Small intestine (tissue), 7 donors: ENCODE results near the gene PBLD. TPM values are rescaled to one million over a fixed set of nuclear protein-coding genes. Genes with fewer than 3 reads are reported as not detected.
"Not testable (repeated sequence)": the region's sequence is repeated elsewhere in the genome, so short reads cannot be mapped to it uniquely, and the experiment has no call there.

Experiments
- DNase-seq, 2 donors: peaks; one replicate each; pipeline versions ENCODE4 v3.0.0 to v3.0.0-alpha.2; 2013
- FAIRE-seq: peaks from 2 replicates; lab custom pipeline; 2012; peaks lifted over from hg19 to GRCh38; lab: Jason Lieb, UNC
- H3K27ac ChIP-seq, 3 donors: one replicate each; pipeline ENCODE4 v1.5.1; 2013; ENCODE audit warnings: low read length in 2 of 3, mild to moderate bottlenecking in 2 of 3, control low read depth in 1 of 3, inconsistent platforms in 1 of 3, low read depth in 1 of 3, moderate library complexity in 1 of 3
- H3K27me3 ChIP-seq, 3 donors: one replicate each; pipeline ENCODE4 v1.6.1; 2013; ENCODE audit warnings: low read length in 3 of 3, inconsistent platforms in 1 of 3; ENCODE audit not compliant: control insufficient read depth in 3 of 3, insufficient read depth in 3 of 3
- H3K36me3 ChIP-seq, 3 donors: one replicate each; pipeline ENCODE4 v1.6.1; 2013; ENCODE audit warnings: low read length in 3 of 3, inconsistent platforms in 1 of 3, low read depth in 1 of 3, mild to moderate bottlenecking in 1 of 3, moderate library complexity in 1 of 3; ENCODE audit not compliant: control insufficient read depth in 3 of 3, insufficient read depth in 2 of 3
- H3K4me1 ChIP-seq, 3 donors: one replicate each; pipeline ENCODE4 v1.6.1; 2013; ENCODE audit warnings: low read length in 2 of 3, inconsistent platforms in 1 of 3, low read depth in 1 of 3, mild to moderate bottlenecking in 1 of 3, moderate library complexity in 1 of 3; ENCODE audit not compliant: control insufficient read depth in 3 of 3, insufficient read depth in 2 of 3
- H3K4me3 ChIP-seq, 3 donors: one replicate each; pipeline ENCODE4 v1.5.1; 2013; ENCODE audit warnings: low read length in 3 of 3, control low read depth in 1 of 3, inconsistent platforms in 1 of 3, low read depth in 1 of 3, mild to moderate bottlenecking in 1 of 3, moderate library complexity in 1 of 3
- H3K9me3 ChIP-seq, 2 donors: one replicate each; pipeline ENCODE4 v1.6.1; 2013; ENCODE audit warnings: low read depth in 1 of 2, low read length in 1 of 2; ENCODE audit not compliant: control insufficient read depth in 2 of 2, insufficient read depth in 1 of 2
- WGBS, 3 donors: extraction: QIAGEN DNeasy Blood & Tissue Kit; methylation state at CpG; one replicate each; pipeline ENCODE4 v1.1.7; 2013; 5-methylcytosine and 5-hydroxymethylcytosine counted together
- polyA plus RNA-seq, 4 donors: library from polyadenylated mRNA; stranded (reverse) in 3 of 4; unstranded in 1 of 4; fragments of 200-250 nt in 3 of 4; fragments of 120-200 nt in 1 of 4; gene quantifications; one replicate each; pipeline versions ENCODE4 v1.2.1 to v1.2.3, GENCODE V29; 2013
- donor health status: healthy with polysubstance abuse.
- donor health status: control.
- donor health status: control.
- donor health status: Bipolar disorder and iron deficiency.
- donor health status: healthy.

PBLD gene
- polyA plus RNA-seq, 4 donors = 45.1 to 333 (median 220) TPM

DNA sequence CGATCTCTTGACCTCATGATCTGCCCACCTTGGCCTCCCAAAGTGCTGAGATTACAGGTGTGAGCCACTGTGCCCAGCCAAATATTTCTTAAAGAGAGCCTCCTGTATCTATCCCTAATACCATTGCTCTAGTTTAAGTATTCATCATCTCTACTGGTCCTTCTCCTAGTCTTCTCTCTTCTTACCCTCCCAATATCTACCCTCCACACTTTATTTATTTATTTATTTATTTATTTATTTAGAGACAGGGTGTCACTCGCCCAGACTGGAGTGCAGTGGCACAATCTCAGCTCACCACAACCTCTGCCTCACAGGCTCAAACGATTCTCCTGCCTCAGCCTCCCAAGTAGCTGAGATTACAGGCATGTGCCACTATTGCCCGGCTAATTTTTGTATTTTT lies 8.3 kb downstream of the PBLD start:
- not testable (repeated sequence) for H3K27me3 ChIP-seq, H3K27ac ChIP-seq, H3K4me1 ChIP-seq, H3K36me3 ChIP-seq, FAIRE-seq, H3K4me3 ChIP-seq, DNase-seq, H3K9me3 ChIP-seq
- WGBS, 3 donors = 91 to 93% (median 92%) methylated on average over 4 of the region's 4 CpGs

DNA sequence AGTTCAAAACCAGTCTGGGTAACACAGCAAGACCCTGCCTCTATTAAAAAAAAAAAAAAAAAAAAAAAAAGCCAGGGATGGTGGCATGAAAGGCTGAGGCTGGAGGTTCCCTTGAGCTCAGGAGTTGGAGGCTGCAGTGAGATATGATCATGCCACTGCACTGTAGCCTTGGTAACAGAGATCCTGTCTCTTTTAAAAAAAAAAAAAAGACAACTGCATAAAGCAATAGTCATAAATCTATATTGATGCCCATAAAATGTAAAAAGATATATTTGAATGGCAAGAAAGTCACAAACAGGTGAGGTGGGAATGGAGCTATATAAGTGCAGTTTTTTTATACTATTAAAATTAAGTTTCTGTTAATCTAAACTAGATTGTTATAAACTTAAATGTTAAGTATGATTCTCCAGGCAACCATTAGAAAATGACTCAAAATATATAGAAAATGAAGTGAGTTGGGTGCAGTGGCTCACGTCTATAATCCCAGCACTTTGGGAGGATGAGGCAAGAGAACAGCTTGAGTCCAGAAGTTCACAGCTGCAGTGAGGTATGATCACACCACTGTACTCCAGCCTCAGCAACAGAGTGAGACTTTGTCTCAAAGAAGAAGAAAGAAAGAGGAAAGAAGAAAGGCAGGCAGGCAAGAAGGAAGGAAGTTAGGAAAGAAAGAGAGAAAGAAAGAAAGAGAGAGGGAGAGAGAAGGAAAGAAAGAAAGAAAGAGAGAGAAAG lies 14.2 kb downstream of the PBLD start:
- H3K27ac ChIP-seq = peak overlapping the region in 2 of 3 donors; percentile 32 to 78
- peaks cover 0 to 30% of the 10 kb centered on the region in 2 donors for H3K9me3 ChIP-seq
- H3K27me3 ChIP-seq = no peaks in the 10 kb centered on the region
- FAIRE-seq = no peak
- H3K36me3 ChIP-seq = no peaks in the 10 kb centered on the region
- no peak overlapping the region for H3K4me3 ChIP-seq
- 12 to 44% (median 24%) methylated on average over 1 of the region's 1 CpG for WGBS, 3 donors
- H3K4me1 ChIP-seq = peaks cover 0 to 11% (median 0%) of the 10 kb centered on the region in 3 donors
- DNase-seq = peak; percentile 74 to 89

DNA sequence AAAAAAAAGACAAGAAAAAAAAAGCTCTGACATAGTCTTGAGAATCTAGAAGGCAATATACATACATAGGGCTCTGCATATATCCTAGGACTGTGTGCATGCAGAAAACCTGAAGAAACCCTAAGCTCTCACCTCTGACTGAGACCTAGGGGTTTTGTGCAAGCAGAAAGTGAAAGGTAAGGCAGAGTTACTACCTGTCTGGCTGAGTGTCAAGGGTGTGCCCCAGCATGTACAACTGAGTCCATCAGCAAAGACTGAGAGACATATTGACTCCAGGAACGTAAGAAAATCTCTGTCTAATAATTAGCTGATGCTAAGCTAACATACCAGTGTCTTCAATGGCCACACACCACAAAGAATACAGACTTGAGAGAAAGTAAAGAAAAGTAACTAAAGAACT lies 17.1 kb downstream of the PBLD start:
- no peak for FAIRE-seq
- peaks cover 0 to 11% (median 1%) of the 10 kb centered on the region in 3 donors for H3K4me1 ChIP-seq
- peak overlapping the region in 2 of 3 donors; percentile 3 to 12 for H3K27ac ChIP-seq
- no peaks in the 10 kb centered on the region for H3K36me3 ChIP-seq
- WGBS, 3 donors = 13 to 68% (median 15%) methylated on average over 1 of the region's 1 CpG
- H3K9me3 ChIP-seq = peaks cover 0 to 30% of the 10 kb centered on the region in 2 donors
- no peak overlapping the region for H3K4me3 ChIP-seq
- DNase-seq = peak in 1 of 2 donors; percentile 80
- no peaks in the 10 kb centered on the region for H3K27me3 ChIP-seq

DNA sequence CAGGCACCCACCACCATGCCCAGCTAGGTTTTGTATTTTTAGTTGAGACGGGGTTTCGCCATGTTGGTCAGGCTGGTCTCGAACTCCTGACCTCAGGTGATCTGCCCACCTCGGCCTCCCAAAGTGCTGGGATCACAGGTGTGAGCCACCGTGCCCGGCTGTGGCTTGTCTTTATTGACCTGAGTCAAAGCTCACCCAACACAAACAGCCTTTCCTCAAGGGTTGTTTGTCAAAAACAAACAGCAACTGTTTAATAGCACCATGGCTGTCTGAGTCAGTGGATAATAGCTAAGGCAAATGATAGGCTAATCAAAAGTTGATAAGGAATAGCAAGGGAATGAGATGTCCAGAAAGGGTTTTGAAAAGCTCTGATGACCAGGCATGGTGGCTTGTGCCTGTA lies 17.8 kb downstream of the PBLD start:
- Histone ChIP-seq H3K4me1 (peaks cover 0 to 11% (median 1%) of the 10 kb centered on the region in 3 donors), H3K27ac (peak overlapping the region in 2 of 3 donors; percentile 3 to 12), H3K9me3 (peaks cover 0 to 30% of the 10 kb centered on the region in 2 donors)
- not testable (repeated sequence) for H3K4me3 ChIP-seq, FAIRE-seq, H3K36me3 ChIP-seq, H3K27me3 ChIP-seq
- WGBS, 3 donors = 51 to 82% (median 67%) methylated on average over 6 of the region's 6 CpGs
- DNase-seq = peak in 1 of 2 donors; percentile 93

DNA sequence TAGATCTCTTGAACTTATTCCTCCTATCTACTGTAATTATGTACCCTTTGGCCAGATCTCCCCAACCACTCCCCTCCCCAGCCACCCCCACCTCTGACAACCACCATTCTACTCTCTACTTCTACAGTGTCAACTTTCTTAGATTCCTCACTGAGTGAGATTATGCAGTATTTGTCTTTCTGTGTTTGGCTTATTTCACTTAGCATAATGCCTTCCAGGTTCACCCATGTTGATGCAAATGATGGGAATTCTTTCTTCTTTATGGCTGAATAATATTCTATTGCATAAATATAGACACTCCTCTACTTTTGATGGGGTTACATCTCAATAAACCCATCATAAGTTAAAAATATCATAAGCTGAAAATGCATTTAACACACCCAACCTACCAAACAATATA lies 22.2 kb downstream of the PBLD start:
- Histone ChIP-seq H3K27ac (no peak overlapping the region), H3K4me1 (peaks cover 0 to 4% (median 1%) of the 10 kb centered on the region in 3 donors), H3K36me3 (peaks cover 0 to under 1% (median 0%) of the 10 kb centered on the region in 3 donors), H3K9me3 (peaks cover 0 to 11% of the 10 kb centered on the region in 2 donors), H3K4me3 (no peak overlapping the region), H3K27me3 (no peaks in the 10 kb centered on the region)
- DNase-seq (no peak), FAIRE-seq (no peak)

DNA sequence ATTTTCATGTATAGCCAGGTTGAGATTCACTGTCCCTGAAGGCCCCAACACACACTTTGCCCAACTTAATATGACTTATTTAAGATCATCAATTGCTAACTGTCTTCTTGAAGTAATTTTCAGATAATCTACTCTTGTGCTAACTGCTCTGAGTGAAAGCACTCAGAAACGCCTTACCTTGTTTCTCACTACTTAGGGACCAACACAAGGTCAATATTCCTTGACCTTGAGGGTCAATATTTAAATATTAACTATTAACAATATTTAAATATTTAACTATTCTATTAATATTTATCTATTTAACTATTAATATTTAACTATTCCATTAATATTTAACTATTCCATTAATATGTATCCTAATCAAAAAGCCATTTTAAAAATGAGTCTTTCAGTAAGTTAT lies 26.9 kb downstream of the PBLD start:
- peak overlapping the region in 2 of 3 donors; percentile 61 for H3K4me3 ChIP-seq
- WGBS, 3 donors = 0 to 42% (median 3%) methylated on average over 1 of the region's 1 CpG
- H3K4me1 ChIP-seq = peaks cover 0 to 4% (median 0%) of the 10 kb centered on the region in 3 donors
- H3K9me3 ChIP-seq = no peaks in the 10 kb centered on the region
- DNase-seq (peak; percentile 51 to 59), FAIRE-seq (peak; percentile 83)
- H3K27ac ChIP-seq = peak overlapping the region; percentile 50 to 76 (median 65)
- H3K36me3 ChIP-seq = peaks cover 0 to 8% (median 0%) of the 10 kb centered on the region in 3 donors
- no peaks in the 10 kb centered on the region for H3K27me3 ChIP-seq

DNA sequence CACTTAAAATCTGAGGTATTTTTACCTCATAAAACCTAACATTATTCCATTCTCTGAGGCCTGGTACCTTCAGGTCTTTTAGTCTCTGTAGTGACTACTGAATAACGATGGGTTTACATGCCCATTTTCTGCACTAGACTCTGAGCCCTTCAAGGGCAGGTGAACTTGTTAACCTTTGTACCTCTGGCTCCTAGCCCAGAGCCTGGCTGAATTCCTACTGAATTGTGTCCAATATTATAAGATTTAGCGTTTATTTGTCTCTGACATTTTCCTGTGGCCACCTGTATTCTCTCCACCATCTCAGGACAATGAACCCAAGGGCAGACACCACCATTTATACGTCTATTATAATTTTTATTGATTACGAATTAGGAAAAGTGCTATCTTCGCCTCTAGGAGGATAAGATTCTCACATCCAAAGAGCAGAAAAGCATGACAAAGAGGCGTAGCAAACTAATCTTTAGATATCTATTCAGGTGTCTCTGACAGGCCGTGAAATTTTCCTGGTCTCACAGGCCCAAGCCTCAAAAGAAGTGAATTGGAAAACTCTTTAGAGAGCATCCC lies 28.8 kb downstream of the PBLD start:
- H3K4me1 ChIP-seq = peaks cover 0 to 4% (median 3%) of the 10 kb centered on the region in 3 donors
- H3K36me3 ChIP-seq = peaks cover 0 to 15% (median 0%) of the 10 kb centered on the region in 3 donors
- no peak for FAIRE-seq
- H3K4me3 ChIP-seq = peak overlapping the region in 2 of 3 donors; percentile 24 to 30
- peak overlapping the region in 2 of 3 donors; percentile 3 to 65 for H3K27ac ChIP-seq
- H3K9me3 ChIP-seq = no peaks in the 10 kb centered on the region
- WGBS, 3 donors = 21 to 57% (median 34%) methylated on average over 7 of the region's 7 CpGs
- peak; percentile 66 to 88 for DNase-seq
- H3K27me3 ChIP-seq = no peaks in the 10 kb centered on the region

DNA sequence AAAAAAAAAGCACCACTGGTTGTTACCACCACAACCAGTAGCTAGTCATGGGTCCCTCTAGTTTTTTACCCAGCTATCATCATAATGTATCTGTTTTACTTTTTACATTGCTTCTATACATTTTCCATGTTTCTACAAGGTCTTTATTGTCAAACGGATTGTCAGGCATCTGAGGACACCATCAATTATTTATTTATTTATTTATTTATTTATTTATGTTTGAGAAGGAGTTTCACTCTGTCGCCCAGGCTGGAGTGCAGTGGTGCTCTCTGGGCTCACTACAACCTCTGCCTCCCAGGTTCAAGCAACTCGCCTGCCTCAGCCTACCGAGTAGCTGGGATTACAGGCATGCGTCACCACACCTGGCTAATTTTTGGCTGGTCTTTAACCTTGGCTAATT lies 29.9 kb downstream of the PBLD start:
- 59 to 72% (median 63%) methylated on average over 5 of the region's 5 CpGs for WGBS, 3 donors
- H3K4me1 ChIP-seq = peaks cover 0 to 4% (median 3%) of the 10 kb centered on the region in 3 donors
- no peaks in the 10 kb centered on the region for H3K9me3 ChIP-seq
- H3K27ac ChIP-seq = no peak overlapping the region
- H3K27me3 ChIP-seq = no peaks in the 10 kb centered on the region
- H3K4me3 ChIP-seq = no peak overlapping the region
- H3K36me3 ChIP-seq = peaks cover 0 to 20% (median 0%) of the 10 kb centered on the region in 3 donors
- FAIRE-seq (no peak), DNase-seq (no peak)
